NK-92 (cell line): ENCODE data around the gene ZCCHC24.

Source experiments
- DNase-seq: peaks from one replicate; lab custom pipeline; 2025; ENCODE audit not compliant: unreplicated experiment; lab: John Stamatoyannopoulos, UW

ZCCHC24 gene

GRCh38 chr10:79414714-79415113 lies 30.7 kb downstream of the ZCCHC24 start:
- DNase-seq, result no peak

GRCh38 chr10:79413196-79413595 lies 32.2 kb downstream of the ZCCHC24 start:
- DNase-seq, result no peak

GRCh38 chr10:79412516-79412915 lies 32.9 kb downstream of the ZCCHC24 start:
- no peak for DNase-seq

DNA sequence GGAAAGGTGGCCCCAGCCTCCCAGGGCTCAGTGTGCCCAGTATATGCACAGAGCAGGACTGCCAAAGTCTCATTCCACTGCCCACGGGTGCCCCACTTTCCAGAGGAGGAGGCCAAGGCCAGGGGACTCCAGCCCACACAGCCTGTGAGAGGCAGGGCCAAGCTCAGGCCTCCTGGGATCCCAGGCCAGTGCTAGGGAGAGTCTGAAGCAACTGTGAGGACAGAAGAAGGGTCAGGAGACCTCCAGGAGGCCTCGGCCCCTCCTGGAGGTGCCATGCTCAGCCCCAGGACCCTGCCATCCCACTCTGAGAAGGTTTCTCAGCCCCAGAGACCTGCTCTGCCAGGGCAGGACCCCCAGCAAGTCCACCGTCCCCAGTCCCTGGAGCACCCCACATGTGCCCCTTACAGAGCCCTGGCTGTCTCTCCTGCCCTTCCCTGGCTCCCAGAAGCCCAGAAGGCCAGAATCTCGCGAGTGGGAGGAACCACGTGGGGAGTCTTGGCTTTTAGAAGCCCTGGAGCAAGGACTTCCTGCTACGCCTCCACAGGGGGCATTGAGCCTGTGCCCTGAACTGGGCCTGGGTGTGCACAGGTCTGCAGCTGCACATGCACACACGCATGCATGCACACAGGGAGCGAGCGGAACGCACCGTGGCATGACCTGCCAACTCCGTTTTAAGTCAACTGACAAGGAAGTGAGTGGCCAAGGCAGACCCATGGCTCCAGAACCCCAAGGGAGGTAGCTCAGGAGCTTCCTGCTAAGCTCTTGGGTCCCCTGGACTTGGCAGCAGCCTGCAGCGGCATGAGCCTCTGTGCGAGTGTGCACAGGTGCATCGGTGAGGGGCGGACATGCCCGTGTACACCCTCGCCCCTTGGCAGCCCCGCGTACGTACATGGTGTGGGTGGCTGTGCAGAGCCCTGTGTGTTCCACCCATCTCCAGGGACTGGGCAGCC lies 33.6 kb downstream of the ZCCHC24 start:
- no peak for DNase-seq

DNA sequence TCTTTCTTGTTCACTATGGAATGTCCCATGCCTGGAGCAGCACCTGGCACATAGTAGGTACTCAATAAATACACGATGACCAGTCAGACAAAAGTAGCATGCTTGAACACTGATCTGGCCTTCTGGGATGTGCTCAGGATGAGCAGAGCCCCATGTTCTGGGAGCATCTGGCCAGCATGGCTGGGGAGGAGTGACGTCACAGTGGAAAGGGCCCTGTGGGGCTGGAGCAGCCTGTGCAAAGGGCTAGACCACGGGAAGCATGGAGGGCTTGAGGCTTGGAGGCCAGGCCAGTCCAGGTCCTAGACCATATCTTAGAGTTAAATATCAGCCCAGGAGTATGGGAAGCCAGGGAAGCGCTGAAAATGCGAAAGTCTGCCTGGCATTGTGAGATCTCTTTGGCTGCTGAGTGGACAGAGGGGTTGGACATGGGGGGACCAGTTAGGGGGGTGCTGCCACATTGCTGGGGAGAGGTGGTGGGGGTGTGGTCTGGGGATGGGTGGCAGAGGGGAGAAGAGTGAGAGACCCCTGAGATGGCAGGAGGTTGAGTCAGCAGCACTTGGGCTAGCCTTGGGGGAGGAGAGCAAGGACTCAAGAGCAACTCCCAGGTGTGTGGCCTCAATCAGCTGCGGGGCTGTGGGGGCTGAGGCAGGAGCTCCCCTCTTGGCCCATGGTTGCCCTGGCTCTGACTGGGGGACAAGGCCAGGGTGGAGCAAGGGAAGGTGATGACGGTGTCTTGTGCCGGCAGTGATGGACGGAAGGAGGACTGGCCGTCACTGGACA lies 34.9 kb downstream of the ZCCHC24 start:
- no peak for DNase-seq

GRCh38 chr10:79409726-79410085 lies 35.7 kb downstream of the ZCCHC24 start:
- DNase-seq, result no peak

DNA sequence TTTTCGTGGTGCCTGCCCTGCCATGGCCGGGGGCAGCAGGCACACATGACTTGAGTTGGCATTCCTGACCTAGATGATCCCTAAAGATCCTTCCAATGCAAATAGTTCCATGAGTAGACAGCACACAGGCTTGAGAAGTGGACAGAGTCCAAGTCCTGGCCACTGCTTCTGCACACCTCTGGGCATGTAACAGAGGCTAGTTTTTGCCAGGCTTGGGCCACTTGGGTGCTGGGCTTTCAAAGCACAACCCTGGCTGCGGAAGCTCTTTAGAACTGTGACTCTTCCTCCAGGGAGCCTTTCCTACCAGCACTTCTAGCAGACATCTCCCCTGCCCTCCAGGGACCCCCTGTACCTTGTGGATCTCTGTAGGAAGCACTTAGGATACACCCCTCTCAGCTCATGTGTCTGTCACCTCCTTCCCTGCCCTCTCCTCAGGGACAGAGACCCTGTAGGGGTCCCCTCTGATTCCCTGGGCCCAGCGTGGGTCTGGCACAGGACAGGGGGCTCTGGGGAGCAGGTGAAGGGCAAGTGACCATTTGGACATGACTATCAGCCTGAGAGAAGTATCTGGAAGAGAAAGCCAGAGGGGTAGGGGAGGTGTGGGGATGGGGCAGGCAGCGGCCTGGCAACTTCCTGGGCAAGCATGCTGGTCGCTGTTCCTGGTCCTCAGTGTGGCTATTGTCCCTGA lies 36.2 kb downstream of the ZCCHC24 start:
- no peak for DNase-seq

DNA sequence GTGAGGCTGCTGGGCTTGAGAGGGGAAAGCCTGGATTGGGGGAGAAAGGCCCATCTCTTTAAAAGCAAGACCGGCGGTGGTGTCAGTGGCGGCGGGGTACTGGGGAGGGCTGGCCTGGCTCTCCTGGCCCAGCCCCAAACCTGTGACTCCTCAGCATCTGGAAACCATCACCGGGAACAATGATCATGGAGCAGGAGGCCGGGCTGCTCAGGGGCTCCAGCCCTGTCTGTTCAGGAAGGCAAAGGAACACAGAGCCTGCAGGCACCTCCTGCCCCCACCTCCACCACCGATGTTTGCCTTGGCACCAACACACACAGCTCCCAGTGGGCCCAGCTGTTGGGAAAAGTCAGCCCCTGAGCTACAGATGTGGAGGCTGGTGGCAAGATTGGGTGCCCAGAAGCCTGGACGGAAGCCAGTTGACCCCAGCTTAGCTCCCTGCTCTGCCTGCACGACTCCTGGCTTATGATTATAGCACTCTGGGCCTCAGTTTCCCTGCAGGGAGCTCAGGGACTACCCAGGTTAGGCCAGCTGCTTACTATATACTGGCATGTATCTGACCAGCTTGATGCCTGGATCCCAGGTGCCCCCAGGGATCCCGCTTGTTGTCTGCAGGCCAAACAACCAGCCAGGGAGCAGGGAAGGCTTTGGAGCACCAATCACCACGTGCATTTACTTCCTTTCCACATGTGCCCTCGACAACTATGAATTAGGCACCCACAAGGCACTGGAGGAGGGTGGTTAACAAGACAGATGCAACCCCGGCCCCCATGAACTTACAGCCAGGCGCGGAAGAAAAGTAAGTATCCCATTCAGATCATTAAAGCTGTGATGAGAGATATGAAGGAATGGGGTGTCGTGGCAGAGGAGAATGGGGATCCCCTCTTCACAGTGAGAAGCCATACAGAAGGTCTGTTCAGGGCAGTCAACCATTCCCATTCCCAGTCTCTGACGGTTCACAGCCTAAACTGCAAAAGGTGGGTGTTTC lies 37.3 kb downstream of the ZCCHC24 start:
- no peak for DNase-seq

- no peak for DNase-seq
These were observed 38.0 kb downstream of the ZCCHC24 start for GRCh38 chr10:79407423-79407796.

DNA sequence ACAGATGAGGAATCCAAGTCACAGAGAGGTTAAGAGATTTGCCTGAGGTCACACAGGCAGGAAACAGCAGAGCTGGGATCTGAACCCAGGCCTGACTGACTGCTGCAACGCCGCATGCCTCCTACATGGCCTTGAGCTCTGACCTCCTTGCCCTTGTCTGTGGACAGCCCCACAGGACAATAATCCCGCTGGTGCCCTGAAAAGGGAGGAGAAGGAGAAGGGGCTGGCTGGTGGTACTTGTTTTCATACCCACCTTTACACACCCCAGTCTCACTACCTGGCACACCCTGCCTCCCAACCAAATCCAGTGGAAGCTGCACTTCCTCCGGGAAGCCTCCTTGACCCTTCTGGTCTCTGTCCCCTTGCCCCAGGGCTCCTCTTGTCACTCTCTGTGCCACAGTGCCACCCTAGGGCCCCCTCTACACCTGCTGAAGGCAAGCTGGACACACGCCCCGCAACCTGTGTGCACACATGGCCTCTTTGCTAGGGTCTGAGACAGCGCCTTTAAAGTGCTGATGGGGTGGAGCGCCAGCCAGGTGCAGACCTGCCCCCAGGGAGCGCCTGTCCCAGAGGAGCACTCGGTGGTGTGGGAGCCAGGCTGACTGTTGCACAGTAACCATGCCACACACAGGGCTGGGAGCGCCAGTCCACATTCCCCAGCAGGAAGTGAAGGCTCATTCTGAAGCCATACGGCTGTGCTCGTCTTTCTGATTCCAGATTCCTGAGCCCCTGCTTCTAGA lies 38.6 kb downstream of the ZCCHC24 start:
- no peak for DNase-seq

DNA sequence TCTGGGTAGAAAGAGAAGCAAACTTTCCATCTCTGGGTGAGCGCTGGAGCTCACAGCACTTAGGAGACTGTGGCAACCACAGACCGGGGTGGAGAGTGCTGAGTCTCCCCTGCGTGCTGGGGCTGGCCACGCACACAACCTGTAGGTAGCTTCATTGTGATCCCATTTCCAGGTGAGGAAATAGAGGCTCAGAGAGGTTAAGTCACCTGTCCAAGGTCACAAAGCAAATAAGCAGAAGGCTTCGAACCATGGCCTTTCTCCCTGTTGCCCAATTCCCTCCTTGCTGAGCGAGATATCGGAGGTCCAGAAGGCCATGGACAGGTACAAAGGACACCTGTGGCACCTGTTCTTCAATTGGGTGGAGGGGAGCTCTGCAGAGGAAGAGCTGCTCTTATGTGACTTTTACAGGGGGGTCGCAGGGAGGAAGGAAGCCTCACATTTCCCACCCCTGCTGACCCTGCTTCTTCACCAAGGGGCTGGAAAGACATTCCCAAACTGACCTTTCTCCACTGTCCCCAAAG lies 39.4 kb downstream of the ZCCHC24 start:
- no peak for DNase-seq

DNA sequence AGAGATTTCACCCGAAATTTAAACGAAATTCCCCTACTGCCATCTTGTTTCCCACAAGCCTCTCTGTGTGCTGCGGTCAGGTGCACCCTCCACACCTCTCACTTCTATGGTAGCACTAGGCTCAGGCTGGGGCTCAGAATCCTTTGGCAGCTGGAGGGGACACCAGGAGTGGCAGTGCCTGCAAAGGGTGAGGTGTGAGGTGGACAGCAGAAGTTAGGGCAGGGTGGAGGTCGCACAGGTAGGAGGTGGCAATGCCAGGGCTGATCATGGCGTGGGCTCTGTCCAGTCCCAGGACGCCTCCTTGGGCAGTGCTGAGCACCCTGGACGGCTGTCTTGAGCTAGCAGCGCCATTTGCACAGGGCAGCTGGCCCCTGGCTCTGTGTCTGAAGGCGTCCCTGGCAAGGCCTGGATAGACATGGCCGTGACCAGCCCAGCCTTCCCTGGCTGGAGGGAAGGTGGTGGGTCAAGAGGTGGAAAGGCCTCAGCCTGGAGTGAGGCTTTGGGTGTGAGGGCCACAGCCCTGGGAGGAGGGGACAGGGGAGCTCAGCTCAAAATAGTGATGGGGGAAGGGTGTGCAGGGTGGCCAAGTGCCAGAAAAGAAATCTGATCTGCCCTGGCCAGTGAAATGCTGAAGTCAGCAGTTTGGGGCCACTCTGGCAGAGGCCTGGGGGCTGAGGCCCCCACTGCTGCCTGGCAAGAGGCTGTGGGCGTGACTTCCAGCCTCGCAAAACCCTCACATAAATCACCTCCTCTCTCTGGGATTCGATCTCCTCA lies 40.0 kb downstream of the ZCCHC24 start:
- DNase-seq, result no peak

DNA sequence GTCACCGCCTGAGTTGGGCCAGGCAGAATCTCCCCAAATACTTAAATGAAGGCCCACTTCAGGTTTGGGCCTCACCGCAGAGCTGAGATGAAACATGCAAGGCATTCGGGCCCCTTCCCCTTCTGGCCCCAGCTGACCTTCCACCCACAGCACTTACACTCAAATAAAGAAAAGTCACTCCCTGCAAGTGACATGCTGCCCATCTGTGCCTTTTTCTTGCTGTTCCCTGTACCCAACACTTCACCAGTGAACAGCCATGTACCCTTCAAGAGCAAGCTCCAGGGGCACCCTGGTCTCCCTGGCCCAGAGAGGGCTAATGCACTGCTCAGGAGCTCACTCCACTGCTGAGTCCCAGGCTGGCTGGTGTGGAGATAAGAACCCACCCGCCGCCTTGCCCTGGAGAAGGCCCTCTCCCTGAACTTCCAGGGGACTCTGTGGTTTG lies 40.7 kb downstream of the ZCCHC24 start:
- DNase-seq, result no peak

GRCh38 chr10:79404231-79404609 lies 41.2 kb downstream of the ZCCHC24 start:
- no peak for DNase-seq

GRCh38 chr10:79403441-79404230 lies 41.8 kb downstream of the ZCCHC24 start:
- no peak for DNase-seq

DNA sequence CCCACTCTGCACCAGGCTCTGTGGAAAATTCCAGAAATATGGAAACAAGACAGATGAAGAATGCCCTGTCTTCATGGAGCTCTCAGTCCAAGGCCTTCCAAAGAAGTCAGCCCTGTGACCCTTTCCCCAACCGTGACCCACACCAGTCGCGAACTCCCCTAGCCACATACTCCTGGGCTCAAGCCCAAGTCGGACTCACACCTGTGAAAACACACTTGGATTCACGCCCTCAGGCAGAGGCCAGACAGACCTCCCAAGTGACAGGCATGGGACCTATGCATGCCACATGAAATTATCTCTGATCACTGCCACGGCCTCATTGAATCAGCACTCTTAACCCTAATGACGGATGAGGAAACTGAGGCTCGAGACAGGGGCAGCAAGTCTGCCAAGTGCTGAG lies 42.5 kb downstream of the ZCCHC24 start:
- no peak for DNase-seq

- no peak for DNase-seq
These were observed 42.8 kb downstream of the ZCCHC24 start for GRCh38 chr10:79402625-79402946.
